RWPE2 (cell line): ENCODE results near the gene MCF2L2.

ENCODE experiments used
- ATAC-seq: fragments of 200-7000 bp; cut with Tn5 transposase; 3 replicates; pipeline ENCODE4 v1.9.1; 2021; ENCODE audit warnings: low read depth
- DNase-seq: peaks from one replicate; pipeline ENCODE4 v3.0.0-alpha.2; 2020; ENCODE audit warnings: low spot score
- H3K27ac ChIP-seq: fragments of 450-650 bp; 2 replicates; pipeline ENCODE4 v1.5.1; 2017; ENCODE audit warnings: mild to moderate bottlenecking; ENCODE audit not compliant: poor library complexity, severe bottlenecking
- H3K27me3 ChIP-seq: fragments of 250-450 bp; sonication (Bioruptor Pico); 2 replicates; pipeline ENCODE4 v1.5.1; 2021; ENCODE audit warnings: mild to moderate bottlenecking, moderate library complexity; ENCODE audit not compliant: insufficient read depth, poor library complexity, severe bottlenecking
- H3K36me3 ChIP-seq: fragments of 250-450 bp; sonication (Bioruptor Pico); 2 replicates; pipeline ENCODE4 v1.5.1; 2020; ENCODE audit warnings: low read depth, mild to moderate bottlenecking, moderate library complexity
- H3K4me1 ChIP-seq: fragments of 250-450 bp; sonication (Bioruptor Pico); 2 replicates; pipeline ENCODE4 v1.5.1; 2021; ENCODE audit warnings: mild to moderate bottlenecking, moderate library complexity; ENCODE audit not compliant: insufficient read depth, poor library complexity, severe bottlenecking
- H3K4me3 ChIP-seq: fragments of 250-450 bp; sonication (Bioruptor Pico); 2 replicates; pipeline ENCODE4 v1.5.1; 2021; ENCODE audit warnings: mild to moderate bottlenecking, moderate library complexity; ENCODE audit not compliant: severe bottlenecking
- H3K9me3 ChIP-seq: fragments of 250-450 bp; sonication (Bioruptor Pico); 2 replicates; pipeline ENCODE4 v1.5.1; 2021; ENCODE audit warnings: mild to moderate bottlenecking, moderate library complexity; ENCODE audit not compliant: severe bottlenecking
- TF ChIP-seq, protein P1 (sequence below): fragments of 450-650 bp; IDR thresholded peaks from one replicate; pipeline ENCODE4 v1.5.1; 2017; ENCODE audit warnings: mild to moderate bottlenecking, moderate library complexity; ENCODE audit not compliant: poor library complexity, severe bottlenecking

Gene MCF2L2

DNA sequence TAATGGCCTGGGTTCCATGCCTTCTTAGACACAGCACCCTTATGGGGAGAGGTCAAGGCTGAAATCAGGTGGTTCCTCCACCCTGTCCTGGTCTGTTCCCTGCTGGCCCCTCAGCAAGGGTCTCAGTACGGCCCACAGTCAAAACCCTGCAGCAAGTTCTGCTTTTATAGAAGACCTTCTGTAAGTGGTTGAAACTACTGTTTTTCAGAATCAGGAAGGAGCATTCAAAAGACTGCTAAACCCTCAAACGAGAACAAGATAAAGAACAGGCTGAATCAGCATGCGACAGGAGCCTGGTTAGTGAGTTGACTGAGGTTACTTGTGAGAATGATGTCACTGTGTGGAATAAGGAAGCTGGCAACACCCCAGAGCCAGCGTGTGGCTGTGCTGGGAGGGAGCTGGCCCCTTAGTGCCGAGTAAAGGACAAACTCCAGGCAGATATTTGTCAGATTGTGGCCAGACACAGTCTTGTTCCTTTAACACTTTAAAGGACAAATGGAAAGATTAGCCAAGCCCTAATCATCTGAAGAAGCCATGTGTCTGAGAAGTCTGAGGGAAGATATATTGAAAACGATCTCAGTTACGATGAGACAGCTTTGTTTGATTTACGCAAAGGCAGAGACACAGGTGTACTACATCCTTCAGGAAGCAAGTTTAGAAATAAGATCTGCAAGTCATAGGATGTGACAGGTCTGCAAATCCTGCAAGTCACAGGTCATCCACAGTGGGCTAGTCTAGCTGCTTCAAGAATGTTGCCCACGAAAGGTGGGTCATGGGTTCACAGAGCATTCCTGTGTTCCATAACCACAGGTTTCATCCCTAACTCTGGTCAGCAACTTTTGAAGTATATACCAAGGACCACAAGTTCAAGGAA, 121.4 kb downstream of the MCF2L2 start:
- no peak overlapping the region for H3K4me3 ChIP-seq
- H3K4me1 ChIP-seq = peaks cover 14% of the 10 kb centered on the region
- no peaks in the 10 kb centered on the region for H3K27me3 ChIP-seq
- DNase-seq = no peak
- H3K9me3 ChIP-seq = no peaks in the 10 kb centered on the region
- ATAC-seq = 0 out of 3 replicates have a peak, but pooled peaks have one; percentile 35
- TF ChIP-seq, protein P1, sequence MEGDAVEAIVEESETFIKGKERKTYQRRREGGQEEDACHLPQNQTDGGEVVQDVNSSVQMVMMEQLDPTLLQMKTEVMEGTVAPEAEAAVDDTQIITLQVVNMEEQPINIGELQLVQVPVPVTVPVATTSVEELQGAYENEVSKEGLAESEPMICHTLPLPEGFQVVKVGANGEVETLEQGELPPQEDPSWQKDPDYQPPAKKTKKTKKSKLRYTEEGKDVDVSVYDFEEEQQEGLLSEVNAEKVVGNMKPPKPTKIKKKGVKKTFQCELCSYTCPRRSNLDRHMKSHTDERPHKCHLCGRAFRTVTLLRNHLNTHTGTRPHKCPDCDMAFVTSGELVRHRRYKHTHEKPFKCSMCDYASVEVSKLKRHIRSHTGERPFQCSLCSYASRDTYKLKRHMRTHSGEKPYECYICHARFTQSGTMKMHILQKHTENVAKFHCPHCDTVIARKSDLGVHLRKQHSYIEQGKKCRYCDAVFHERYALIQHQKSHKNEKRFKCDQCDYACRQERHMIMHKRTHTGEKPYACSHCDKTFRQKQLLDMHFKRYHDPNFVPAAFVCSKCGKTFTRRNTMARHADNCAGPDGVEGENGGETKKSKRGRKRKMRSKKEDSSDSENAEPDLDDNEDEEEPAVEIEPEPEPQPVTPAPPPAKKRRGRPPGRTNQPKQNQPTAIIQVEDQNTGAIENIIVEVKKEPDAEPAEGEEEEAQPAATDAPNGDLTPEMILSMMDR = no peak
- no peaks in the 10 kb centered on the region for H3K36me3 ChIP-seq
- H3K27ac ChIP-seq = no peak overlapping the region

DNA sequence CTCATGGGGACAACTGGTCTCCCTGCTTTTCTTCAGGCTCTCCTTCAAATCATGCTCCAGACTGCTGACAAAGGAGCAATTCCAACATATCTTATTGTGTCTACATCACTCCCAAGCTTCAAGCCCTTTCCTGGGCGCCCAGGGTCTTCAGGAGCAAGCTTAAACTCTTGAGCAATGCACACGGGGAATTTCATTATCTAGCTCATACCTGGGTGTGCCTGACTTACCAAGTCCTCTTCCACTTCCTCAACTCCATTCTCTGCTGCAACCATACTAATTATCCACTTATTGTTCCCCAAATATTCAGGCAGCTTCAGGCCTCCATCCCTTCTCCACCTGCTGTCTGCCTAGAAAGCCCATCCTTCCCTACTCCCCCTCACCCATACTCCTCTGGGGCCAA, 124.7 kb downstream of the MCF2L2 start:
- H3K4me1 ChIP-seq = peaks cover 16% of the 10 kb centered on the region
- no peak for ATAC-seq
- no peaks in the 10 kb centered on the region for H3K9me3 ChIP-seq
- H3K27me3 ChIP-seq = no peaks in the 10 kb centered on the region
- no peak overlapping the region for H3K27ac ChIP-seq
- DNase-seq = no peak
- H3K4me3 ChIP-seq = no peak overlapping the region
- TF ChIP-seq, protein P1 = no peak
- no peaks in the 10 kb centered on the region for H3K36me3 ChIP-seq

DNA sequence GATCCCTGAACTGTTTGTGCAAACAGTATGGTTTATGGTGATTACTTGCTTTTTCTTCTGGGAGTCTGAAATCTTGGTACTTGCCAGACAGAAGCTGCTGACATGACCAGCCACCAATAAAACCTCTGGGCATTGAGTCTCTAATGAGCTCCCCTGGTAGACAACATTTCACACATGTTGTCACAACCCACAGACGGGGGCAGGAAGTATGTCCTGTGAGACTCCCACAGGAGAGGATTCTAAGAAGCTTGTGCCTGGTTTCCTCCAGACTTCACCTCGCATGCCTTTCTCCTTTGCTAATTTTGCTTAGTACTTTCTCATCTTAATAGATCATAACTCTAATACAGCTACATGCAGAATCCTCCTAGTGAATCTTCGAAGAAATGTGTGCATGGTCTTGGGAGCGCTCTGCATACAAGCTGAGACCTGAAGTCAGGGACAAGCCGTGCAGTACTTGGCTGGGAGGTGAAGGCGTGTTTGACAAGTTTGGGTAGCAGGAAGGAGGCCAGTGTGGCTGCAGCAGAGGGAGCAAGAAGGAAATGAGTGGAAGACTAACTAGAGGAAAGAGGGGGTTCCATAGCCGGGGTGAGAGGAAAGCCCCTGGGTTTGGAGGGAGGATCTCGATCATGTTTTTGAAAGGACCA, 126.4 kb downstream of the MCF2L2 start:
- H3K27me3 ChIP-seq = no peaks in the 10 kb centered on the region
- peak; percentile 11; the same call in 1 of the 3 replicates for ATAC-seq
- H3K27ac ChIP-seq = no peak overlapping the region
- H3K4me1 ChIP-seq = peaks cover 23% of the 10 kb centered on the region
- TF ChIP-seq, protein P1 = no peak
- no peak for DNase-seq
- no peak overlapping the region for H3K4me3 ChIP-seq
- 0 out of 2 replicates have a peak, but pooled peaks cover under 1% of the 10 kb centered on the region for H3K36me3 ChIP-seq
- no peaks in the 10 kb centered on the region for H3K9me3 ChIP-seq

DNA sequence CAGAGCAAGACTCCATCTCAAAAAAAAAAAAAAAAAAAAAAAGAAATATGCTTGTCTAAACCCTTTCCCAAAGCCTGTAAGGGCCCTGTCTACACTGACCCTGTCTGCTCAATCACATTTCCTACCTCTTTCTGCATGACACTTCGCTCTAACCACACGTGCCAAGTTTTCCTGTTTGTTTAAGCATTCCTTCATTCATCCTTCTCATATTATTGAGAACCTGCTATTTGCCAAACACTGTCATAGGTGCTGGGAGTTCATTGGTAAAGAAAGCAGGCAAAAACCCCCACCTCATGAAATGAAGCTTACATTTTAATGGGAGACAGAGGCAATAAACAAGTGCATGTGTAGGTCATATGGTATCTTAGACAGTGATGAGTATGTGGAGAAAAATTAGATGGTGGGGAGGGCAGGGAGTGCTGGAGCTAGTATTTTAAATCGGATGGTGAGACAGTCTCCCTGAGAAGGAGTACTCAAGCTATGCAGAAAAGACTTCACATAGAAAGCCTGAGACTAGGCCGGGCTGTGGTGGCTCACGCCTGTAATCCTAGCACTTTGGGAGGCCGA, 127.3 kb downstream of the MCF2L2 start:
- ATAC-seq (peak; percentile 37; the same call in 2 of the 3 replicates), DNase-seq (no peak)
- Histone ChIP-seq H3K36me3 (peaks cover 9% of the 10 kb centered on the region; the same call in 1 of the 2 replicates), H3K4me3 (no peak overlapping the region), H3K27ac (no peak overlapping the region), H3K27me3 (no peaks in the 10 kb centered on the region), H3K9me3 (no peaks in the 10 kb centered on the region), H3K4me1 (peaks cover 21% of the 10 kb centered on the region)
- TF ChIP-seq, protein P1 = no peak
